GM23248 (cell line): ENCODE measurements around the gene ZBTB6.

ENCODE experiments used
- EZH2 ChIP-seq: fragments of 200-600 bp; sonication (generic); IDR thresholded peaks from 2 replicates; pipeline ENCODE4 v1.6.1; 2018; ENCODE audit warnings: antibody characterized with exemption, mild to moderate bottlenecking; ENCODE audit not compliant: insufficient read depth, poor library complexity, severe bottlenecking
- EZH2phosphoT487 ChIP-seq: fragments of 200-600 bp; sonication (generic); IDR thresholded peaks from 2 replicates; pipeline ENCODE4 v1.6.1; 2018; ENCODE audit warnings: antibody characterized with exemption, moderate library complexity, mild to moderate bottlenecking, low read depth; ENCODE audit not compliant: insufficient read depth

DNA sequence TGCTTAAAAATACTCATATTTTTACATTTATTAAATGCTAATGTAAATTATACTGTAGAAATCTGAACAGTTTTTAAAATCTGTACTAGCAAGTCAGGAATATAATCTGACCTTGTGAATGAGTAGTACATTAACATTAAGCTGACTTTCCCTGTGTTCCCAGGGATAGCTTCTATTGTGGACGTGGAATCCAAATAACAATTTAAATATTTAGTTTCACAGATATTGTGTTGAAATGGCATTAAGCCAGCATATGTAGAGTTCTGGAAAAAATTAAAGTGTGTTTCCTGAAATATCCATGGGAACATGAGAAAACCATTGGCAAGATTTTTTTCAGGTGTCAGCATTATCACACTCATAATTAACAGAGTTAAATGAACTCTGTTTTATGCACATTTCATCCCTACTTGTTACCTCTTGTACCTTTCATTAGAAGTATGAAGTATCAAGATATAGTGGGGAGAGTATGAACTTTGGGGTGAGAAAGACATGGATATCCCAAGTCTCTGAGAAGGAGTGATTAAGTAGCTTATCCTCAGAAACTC lies 33.4 kb upstream of the ZBTB6 start:
- no peak for TF ChIP-seq EZH2
- no peak for TF ChIP-seq EZH2phosphoT487
